Thyroid gland (tissue), 4 donors: ENCODE measurements around the gene SLC37A1.

Source experiments
- POLR2A ChIP-seq, 2 donors: fragments of 450-650 bp; IDR thresholded peaks; one replicate each; pipeline ENCODE4 v1.6.1; 2017; ENCODE audit warnings: antibody characterized with exemption in 2 of 2, mild to moderate bottlenecking in 2 of 2, moderate library complexity in 1 of 2
- TF ChIP-seq, protein P1 (sequence below), 6 experiments: fragments of 200-600 bp in 3 of 6; fragments of 450-650 bp in 3 of 6; sonication (generic) in 3 of 6; IDR thresholded peaks; one replicate each; pipeline ENCODE4 v1.5.1; 2016 to 2019; ENCODE audit warnings: antibody characterized with exemption in 6 of 6, mild to moderate bottlenecking in 2 of 6, inconsistent platforms in 1 of 6, moderate library complexity in 1 of 6

DNA sequence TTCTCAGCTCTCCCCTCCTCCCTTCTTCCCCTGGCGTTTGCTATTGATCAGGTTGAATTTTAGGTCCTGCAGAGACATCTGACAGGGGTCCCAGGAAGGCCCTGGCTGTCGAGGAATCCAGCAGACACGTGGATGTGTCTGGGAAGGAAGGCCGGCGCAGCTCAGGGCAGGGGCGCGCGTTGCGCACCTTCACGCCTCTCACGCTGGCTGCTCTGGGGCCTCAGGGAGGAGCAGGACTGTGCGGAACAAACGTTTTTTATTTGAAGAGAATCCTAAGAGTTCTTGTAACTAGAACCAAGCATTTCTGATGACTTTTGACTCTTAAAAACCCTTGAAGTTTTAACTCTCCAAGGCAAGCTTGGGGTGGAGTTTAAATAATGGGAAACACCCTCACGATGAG lies 54.2 kb downstream of the SLC37A1 start:
- TF ChIP-seq POLR2A (IDR thresholded peaks at IDR 0.05), result no peak
- TF ChIP-seq, protein P1, sequence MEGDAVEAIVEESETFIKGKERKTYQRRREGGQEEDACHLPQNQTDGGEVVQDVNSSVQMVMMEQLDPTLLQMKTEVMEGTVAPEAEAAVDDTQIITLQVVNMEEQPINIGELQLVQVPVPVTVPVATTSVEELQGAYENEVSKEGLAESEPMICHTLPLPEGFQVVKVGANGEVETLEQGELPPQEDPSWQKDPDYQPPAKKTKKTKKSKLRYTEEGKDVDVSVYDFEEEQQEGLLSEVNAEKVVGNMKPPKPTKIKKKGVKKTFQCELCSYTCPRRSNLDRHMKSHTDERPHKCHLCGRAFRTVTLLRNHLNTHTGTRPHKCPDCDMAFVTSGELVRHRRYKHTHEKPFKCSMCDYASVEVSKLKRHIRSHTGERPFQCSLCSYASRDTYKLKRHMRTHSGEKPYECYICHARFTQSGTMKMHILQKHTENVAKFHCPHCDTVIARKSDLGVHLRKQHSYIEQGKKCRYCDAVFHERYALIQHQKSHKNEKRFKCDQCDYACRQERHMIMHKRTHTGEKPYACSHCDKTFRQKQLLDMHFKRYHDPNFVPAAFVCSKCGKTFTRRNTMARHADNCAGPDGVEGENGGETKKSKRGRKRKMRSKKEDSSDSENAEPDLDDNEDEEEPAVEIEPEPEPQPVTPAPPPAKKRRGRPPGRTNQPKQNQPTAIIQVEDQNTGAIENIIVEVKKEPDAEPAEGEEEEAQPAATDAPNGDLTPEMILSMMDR (IDR thresholded peaks at IDR 0.05), result no peak
